ENCODE results near the gene IPO9. TPM values are rescaled to one million over a fixed set of nuclear protein-coding genes. Genes with fewer than 3 reads are reported as not detected.

Gene IPO9
- total and polyA plus RNA-seq, 2 donors (not counting 1 experiment from before 2014, with no cell fraction given) = 28.4 to 29.2 TPM

GRCh38 chr1:201905234-201905890, 76.4 kb downstream of the IPO9 start:
- H4K20me1 ChIP-seq (ENCODE audit: control insufficient read depth, extremely low read depth, insufficient read depth, low read length) = no peaks in the 10 kb centered on the region
- H3K27ac ChIP-seq (ENCODE audit: insufficient read depth, low read length) = peak overlapping the region; percentile 53
- H3K4me3 ChIP-seq (replicated peaks in 1 of 4; ENCODE audit: control extremely low read depth in 1 of 4, insufficient read depth in 1 of 4, low read depth in 3 of 4, low read length in 4 of 4) = peak overlapping the region in 1 of 4 experiments; percentile 3
- H3K4me1 ChIP-seq (ENCODE audit: control insufficient read depth, extremely low read depth, insufficient read depth, low read length) = peaks cover 28% of the 10 kb centered on the region
- H2AFZ ChIP-seq (ENCODE audit: low read length) = no peak overlapping the region
- H3K79me2 ChIP-seq (ENCODE audit: control insufficient read depth, insufficient read depth, low read length) = no peaks in the 10 kb centered on the region
- no peak overlapping the region for H3K9ac ChIP-seq (ENCODE audit: insufficient read depth, low read length)
- no peak for DNase-seq (ENCODE audit: low read depth in 2 of 2)
- H3K36me3 ChIP-seq (ENCODE audit: control insufficient read depth, insufficient read depth, low read length) = no peaks in the 10 kb centered on the region
- TF ChIP-seq CTCF (conservative IDR thresholded peaks at IDR 0.05 in 1 of 2, IDR thresholded peaks at IDR 0.05 in 1 of 2; ENCODE audit: low read depth in 1 of 2, low read length in 2 of 2) (no peak), EZH2 (IDR thresholded peaks at IDR 0.05; ENCODE audit: low read length, missing control alignments) (no peak)
- H3K4me2 ChIP-seq (ENCODE audit: extremely low read depth, insufficient read depth, low read length) = no peak overlapping the region
- H3K9me3 ChIP-seq (ENCODE audit: control insufficient read depth, insufficient read depth, low read depth, low read length) = no peaks in the 10 kb centered on the region
- peaks cover 2% of the 10 kb centered on the region for H3K27me3 ChIP-seq (ENCODE audit: control insufficient read depth, insufficient read depth, low read length)

GRCh38 chr1:201906336-201906735, 77.4 kb downstream of the IPO9 start:
- H3K4me1 ChIP-seq (ENCODE audit: control insufficient read depth, extremely low read depth, insufficient read depth, low read length) = peaks cover 28% of the 10 kb centered on the region
- H3K9ac ChIP-seq (ENCODE audit: insufficient read depth, low read length) = no peak overlapping the region

GRCh38 chr1:201907621-201908020, 78.7 kb downstream of the IPO9 start:
- Histone ChIP-seq H2AFZ (ENCODE audit: low read length) (no peak overlapping the region), H3K4me3 (replicated peaks in 1 of 4; ENCODE audit: control extremely low read depth in 1 of 4, insufficient read depth in 1 of 4, low read depth in 3 of 4, low read length in 4 of 4) (no peak overlapping the region), H3K27ac (ENCODE audit: insufficient read depth, low read length) (no peak overlapping the region), H3K36me3 (ENCODE audit: control insufficient read depth, insufficient read depth, low read length) (no peaks in the 10 kb centered on the region), H3K9me3 (ENCODE audit: control insufficient read depth, insufficient read depth, low read depth, low read length) (no peaks in the 10 kb centered on the region), H3K27me3 (ENCODE audit: control insufficient read depth, insufficient read depth, low read length) (peaks cover 3% of the 10 kb centered on the region), H3K9ac (ENCODE audit: insufficient read depth, low read length) (no peak overlapping the region), H3K79me2 (ENCODE audit: control insufficient read depth, insufficient read depth, low read length) (no peaks in the 10 kb centered on the region), H3K4me1 (ENCODE audit: control insufficient read depth, extremely low read depth, insufficient read depth, low read length) (peaks cover 27% of the 10 kb centered on the region), H3K4me2 (ENCODE audit: extremely low read depth, insufficient read depth, low read length) (no peak overlapping the region), H4K20me1 (ENCODE audit: control insufficient read depth, extremely low read depth, insufficient read depth, low read length) (no peaks in the 10 kb centered on the region)
- no peak for TF ChIP-seq EZH2 (IDR thresholded peaks at IDR 0.05; ENCODE audit: low read length, missing control alignments)
- no peak for DNase-seq (ENCODE audit: low read depth in 2 of 2)

More at GRCh38 chr1:201906336-201906735, 77.4 kb downstream of the IPO9 start:
- Histone ChIP-seq H3K4me3 (replicated peaks in 1 of 4; ENCODE audit: control extremely low read depth in 1 of 4, insufficient read depth in 1 of 4, low read depth in 3 of 4, low read length in 4 of 4) (no peak overlapping the region), H3K27ac (ENCODE audit: insufficient read depth, low read length) (no peak overlapping the region), H3K27me3 (ENCODE audit: control insufficient read depth, insufficient read depth, low read length) (peaks cover 3% of the 10 kb centered on the region), H3K4me2 (ENCODE audit: extremely low read depth, insufficient read depth, low read length) (no peak overlapping the region), H3K79me2 (ENCODE audit: control insufficient read depth, insufficient read depth, low read length) (no peaks in the 10 kb centered on the region), H3K36me3 (ENCODE audit: control insufficient read depth, insufficient read depth, low read length) (no peaks in the 10 kb centered on the region), H4K20me1 (ENCODE audit: control insufficient read depth, extremely low read depth, insufficient read depth, low read length) (no peaks in the 10 kb centered on the region), H2AFZ (ENCODE audit: low read length) (no peak overlapping the region), H3K9me3 (ENCODE audit: control insufficient read depth, insufficient read depth, low read depth, low read length) (no peaks in the 10 kb centered on the region)
- DNase-seq (ENCODE audit: low read depth in 2 of 2) = no peak
- TF ChIP-seq EZH2 (IDR thresholded peaks at IDR 0.05; ENCODE audit: low read length, missing control alignments) = no peak
- no peak for TF ChIP-seq CTCF (conservative IDR thresholded peaks at IDR 0.05 in 1 of 2, IDR thresholded peaks at IDR 0.05 in 1 of 2; ENCODE audit: low read depth in 1 of 2, low read length in 2 of 2)
